Right lobe of liver (tissue), 4 donors: ENCODE results near the gene SAA1.

Source experiments
- CTCF ChIP-seq, 4 donors: fragments of 200-600 bp in 3 of 4; fragments of 450-650 bp in 1 of 4; IDR thresholded peaks; one replicate each; pipeline versions ENCODE4 v1.5.1 to v1.8.0; 2016 to 2022; ENCODE audit warnings: antibody characterized with exemption in 4 of 4, mild to moderate bottlenecking in 2 of 4
- POLR2A ChIP-seq: fragments of 450-650 bp; IDR thresholded peaks from one replicate; pipeline ENCODE4 v1.6.1; 2017; ENCODE audit warnings: antibody characterized with exemption, mild to moderate bottlenecking
- donor health status: DM: no; HTN: no; CAD: no.
- donor health status: DM: no; HTN: no; CAD: no.
- donor health status: DM: no; HTN: yes; CAD: no.

GRCh38 chr11:18314784-18315523 lies 48.9 kb downstream of the SAA1 start:
- TF ChIP-seq CTCF (IDR thresholded peaks at IDR 0.05) (no peak), POLR2A (no peak)
